ENCODE measurements around the gene CASP9.

The CASP9 gene

GRCh38 chr1:15524021-15524282 lies at the start of gene CASP9:
TSS of gene CASP9 (minus strand) at chr1:15524215. CDS start at chr1:15524200, 15 bp downstream.
- DNase-seq = no peak

- no peak for DNase-seq
Observed at GRCh38 chr1:15573477-15573876, 49.5 kb upstream of the CASP9 start.

GRCh38 chr1:15571266-15571665 lies 47.3 kb upstream of the CASP9 start:
- DNase-seq = no peak

DNA sequence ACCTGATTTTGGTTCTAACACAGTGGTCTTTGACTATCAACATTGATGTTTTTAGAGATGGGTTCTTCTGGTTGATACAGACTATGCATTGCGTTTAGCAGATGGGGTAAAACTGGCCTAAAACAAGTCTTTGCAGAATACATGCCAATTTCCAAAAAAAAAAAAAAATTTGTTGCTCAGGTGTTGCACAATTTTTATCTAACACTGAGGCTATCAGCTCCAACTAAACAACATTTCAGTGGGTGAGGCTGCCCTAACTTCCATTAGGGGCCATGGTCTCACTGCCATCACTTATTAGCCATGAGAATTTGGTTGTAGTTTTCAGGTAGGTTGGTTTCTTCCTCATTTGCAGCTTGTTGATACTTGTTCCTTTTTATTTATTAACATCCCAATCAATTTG lies 46.8 kb upstream of the CASP9 start:
- no peak for DNase-seq

DNA sequence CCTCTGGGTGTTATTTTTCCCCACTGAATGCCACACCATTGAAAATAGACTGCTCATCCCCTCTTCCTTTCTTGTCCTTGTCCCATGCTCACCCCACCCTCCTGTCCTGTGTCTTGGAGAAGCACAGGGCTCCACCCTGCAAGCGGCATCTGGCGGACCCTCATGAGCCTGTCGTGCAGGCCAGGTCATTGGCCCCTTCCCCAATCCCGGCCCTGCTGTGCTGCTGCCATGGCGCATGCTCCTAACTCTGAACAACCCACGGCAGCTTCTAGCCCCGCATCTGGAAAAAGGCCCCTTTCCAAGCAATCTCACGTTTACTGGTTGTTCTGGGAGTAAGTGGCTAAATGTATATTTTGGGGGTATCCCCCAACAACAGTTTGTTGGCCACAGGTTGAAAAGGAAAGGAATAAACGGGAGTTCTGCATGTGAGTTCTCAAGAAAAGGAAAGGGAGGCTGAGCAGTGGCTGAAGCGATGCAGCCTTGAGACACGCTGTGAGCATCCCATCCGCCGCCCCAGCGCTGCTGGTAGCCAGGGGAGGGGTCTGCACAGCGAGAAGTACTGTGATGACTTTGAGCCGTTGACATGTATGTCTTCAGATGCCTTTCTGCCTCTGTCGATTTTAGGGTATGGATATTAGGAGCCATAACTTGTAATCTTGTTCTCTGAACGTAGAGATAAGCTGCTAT lies 44.5 kb upstream of the CASP9 start:
- DNase-seq = no peak

DNA sequence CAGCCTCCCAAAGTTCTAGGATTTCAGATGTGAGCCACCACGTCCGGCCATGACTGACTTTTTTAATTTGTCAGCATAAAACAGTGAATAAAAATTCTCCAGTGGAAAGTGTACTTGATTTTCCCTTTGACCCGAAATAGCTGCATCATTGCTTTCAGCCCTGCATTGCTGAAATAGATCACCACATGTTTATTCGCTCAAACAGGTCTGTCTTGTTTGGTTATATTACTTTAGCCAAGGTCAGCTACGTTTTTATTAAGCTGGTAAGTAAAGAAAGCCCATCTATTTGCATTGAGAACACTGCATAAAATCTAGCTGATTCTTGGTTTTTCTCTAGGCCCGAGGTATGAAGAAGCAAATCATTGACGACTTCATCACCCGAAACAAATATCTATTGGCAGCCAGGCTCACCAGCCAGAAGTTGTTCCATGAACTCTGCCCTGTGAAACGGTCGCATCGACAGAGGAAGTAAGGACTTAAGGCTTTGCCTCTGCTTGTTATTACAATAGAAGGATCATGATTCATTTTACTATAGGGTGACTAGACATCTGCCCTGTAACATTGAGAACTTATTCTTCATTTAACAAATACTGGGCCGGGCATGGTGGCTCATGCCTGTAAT lies 35.3 kb upstream of the CASP9 start:
- no peak for DNase-seq

DNA sequence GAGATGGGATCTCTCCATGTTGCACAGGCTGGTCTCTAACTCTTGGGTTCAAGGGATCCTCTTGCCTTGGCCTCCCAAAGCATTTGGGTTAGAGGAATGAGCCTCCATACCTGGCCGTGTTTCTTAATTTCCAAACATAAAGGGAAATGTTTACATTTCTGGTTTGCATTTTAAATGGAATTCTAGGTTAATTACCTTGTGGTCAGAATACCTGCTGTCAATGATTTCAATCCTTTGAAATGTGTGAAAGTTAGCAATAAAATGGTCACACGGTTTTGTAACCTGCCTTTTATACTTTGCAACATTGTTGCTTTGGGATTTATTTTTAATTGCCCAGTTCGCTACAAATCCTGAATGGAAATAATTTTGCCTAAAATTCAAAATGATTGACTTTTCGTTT lies 34.5 kb upstream of the CASP9 start:
- DNase-seq = no peak

DNA sequence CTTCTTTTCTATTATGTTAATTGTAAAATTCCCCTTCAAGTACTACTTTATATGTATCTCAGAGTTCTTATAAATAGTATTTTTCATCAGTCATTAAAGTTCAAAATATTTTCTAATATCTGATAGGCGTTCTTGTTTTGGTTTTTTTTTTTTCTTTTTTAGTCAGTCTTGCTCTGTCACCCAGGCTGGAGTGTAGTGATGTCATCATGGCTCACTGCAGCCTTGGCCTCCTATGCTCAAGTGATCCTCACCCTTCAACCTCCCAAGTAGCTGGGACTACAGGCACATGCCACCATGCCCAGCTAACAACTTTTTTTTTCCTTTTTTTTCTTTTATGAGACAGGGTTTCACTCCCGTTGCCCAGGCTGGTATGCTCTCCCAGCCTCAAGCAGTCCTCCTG lies 33.6 kb upstream of the CASP9 start:
- DNase-seq = no peak

GRCh38 chr1:15557008-15557407 lies 33.0 kb upstream of the CASP9 start:
- DNase-seq = no peak

GRCh38 chr1:15550573-15550972 lies 26.6 kb upstream of the CASP9 start:
- DNase-seq = no peak

GRCh38 chr1:15546641-15547040 lies 22.6 kb upstream of the CASP9 start:
- no peak for DNase-seq

GRCh38 chr1:15543589-15544568 lies 19.9 kb upstream of the CASP9 start:
- no peak for DNase-seq

DNA sequence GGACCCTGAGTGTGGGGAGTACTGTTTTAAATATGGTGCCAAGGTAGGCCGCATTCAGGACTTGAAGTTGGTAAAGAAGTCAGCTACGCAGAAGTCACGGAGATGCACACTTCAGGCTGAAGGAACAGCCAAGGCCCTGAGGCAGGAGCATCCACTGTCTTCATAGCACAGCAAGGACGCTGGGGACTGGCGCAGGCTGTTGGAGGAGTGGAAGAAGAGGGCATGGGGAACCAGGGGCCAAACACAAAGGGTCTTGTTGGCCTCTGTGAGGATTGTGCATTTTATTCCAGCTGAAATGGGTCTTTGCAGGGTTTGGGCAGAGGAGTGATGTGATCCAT lies 19.2 kb upstream of the CASP9 start:
- no peak for DNase-seq

DNA sequence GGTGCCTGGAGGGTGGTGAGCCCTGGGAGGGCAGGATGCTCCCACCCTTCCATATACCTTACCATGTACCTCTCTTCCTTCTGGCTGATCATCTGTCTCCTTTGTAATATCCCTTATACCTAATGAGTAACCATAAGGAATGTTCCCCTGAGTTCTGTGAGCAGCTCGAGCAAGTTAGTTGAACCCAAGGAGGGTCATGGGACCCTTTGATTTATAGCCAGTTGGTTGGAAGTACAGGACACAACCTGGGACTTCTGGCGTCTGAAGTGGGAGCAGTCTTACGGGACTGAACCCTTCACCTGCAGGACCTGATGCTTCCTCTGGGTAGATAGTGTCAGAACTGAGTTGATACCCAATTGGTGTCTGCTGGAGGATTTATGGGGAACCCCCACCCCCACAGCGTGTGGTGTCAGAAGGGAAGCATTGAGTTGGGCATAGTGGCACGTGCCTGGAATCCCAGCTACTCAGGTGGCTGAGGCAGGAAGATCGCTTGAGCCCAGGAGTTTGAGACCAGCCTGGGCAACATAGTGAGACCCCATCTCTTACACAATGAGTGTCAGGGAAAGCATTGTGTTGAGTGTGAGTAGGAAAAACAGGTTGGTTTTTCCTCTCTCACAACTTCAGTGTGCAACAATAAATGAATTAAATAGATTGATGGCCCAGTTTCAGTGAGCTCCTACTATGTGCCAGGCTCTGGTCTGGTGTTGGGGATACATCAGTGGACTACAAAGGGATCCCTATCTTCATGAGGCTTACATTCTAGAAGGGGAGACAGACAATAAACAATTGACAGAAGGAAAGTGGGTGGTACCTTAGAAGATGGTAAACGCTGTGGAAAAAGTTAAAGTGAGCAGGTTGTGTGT lies 18.6 kb upstream of the CASP9 start:
- no peak for DNase-seq

GRCh38 chr1:15541231-15541792 lies 17.3 kb upstream of the CASP9 start:
- DNase-seq = no peak

GRCh38 chr1:15540186-15540585 lies 16.2 kb upstream of the CASP9 start:
- DNase-seq = no peak

- DNase-seq = no peak
Observed at GRCh38 chr1:15538771-15539170, 14.8 kb upstream of the CASP9 start.

- no peak for DNase-seq
Observed at GRCh38 chr1:15531682-15532081, 7.7 kb upstream of the CASP9 start.

GRCh38 chr1:15531003-15531402 lies 7.0 kb upstream of the CASP9 start:
- no peak for DNase-seq

DNA sequence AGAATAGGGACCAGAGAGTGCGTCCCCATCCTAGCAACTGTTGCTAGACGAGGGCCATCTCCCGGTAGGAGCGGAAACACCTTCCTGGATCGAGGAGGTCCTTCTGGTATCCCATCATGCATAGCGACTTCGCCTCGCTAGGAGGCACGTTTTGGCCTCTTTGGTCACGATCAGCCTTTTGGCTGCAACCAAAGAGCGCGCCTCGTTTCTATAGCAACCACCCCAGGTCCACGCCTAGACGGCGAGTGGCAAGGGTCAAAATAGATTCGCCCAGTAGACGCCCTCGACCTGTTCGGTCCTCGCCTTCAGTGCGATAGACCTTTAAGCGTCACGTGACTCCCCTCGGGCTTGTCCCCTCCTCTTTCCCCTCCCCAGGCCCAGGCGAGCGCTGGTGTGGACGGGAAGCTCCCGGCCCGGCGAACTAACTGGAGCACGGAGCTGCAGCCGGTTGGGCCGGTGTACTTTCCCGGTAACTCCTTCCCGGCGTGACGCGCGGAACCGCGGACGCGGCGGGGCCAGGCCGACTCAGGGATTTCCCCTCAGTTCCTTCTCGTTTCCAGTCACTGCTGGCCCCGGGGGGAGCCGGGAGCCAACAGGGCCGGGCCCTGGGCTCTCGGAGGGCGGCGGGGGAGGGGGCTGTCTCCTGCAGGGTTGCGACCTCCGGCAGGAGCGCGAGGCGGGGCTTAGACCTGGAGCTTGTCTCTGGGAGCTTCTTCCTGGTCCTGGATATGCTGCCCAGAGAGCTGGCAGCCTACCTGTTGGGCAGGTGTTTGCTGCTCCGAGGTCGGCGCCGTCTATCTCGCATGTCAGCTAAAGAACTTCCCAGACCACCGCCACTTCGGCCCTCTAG lies 2.7 kb upstream of the CASP9 start, which contains the start of gene DNAJC16:
Gene DNAJC16 (plus strand): TSS at position 359 of the 850 bp plus-strand sequence. CDS start 2,258 bp downstream, outside the sequence.
- DNase-seq = peak; percentile 97 to 99

DNA sequence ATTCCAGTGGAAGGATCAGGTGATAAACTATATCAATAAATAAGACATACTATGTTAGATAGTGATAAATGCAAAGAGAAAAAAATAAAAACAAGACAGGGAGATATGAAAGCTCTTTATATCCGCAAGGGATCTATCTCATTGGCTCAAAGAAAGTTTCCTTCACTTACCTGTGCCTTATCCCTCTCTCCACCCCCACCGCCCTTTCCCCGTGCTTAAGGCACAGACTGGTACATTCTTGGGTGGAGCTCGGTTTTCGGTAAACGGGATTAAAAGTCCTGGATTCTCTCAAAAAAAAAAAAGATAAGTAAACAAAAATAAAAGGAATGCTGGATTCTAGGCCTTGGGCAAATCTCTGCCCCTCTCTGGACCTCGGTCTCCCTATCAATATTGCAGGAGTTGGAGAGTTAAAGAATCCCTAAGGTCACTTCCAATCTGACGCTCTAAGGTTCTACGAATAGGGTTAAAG lies 2.0 kb upstream of the CASP9 start:
- no peak for DNase-seq
